Measurements from ENCODE around the gene WNK1. TPM values are rescaled to one million over a fixed set of nuclear protein-coding genes. Genes with fewer than 3 reads are reported as not detected.

WNK1 gene
- total RNA-seq, 1 experiment from 2014 or later: 117 TPM

- H3K18ac ChIP-seq (ENCODE audit: insufficient read length, low read depth, low read length): no peak overlapping the region
- no peak overlapping the region for H3K14ac ChIP-seq (ENCODE audit: insufficient read depth, low read length)
- H3K4me1 ChIP-seq (ENCODE audit: insufficient read depth, low read length): no peaks in the 10 kb centered on the region
- no peaks in the 10 kb centered on the region for H3K79me2 ChIP-seq (ENCODE audit: insufficient read depth, low read length)
- Mint-ChIP-seq H3K4me3 (no peak overlapping the region), H3K4me1 (no peaks in the 10 kb centered on the region), H3K9me3 (no peaks in the 10 kb centered on the region), H3K27ac (no peak overlapping the region), H3K36me3 (ENCODE audit: insufficient read depth in 1 of 3, low read depth in 3 of 3) (peaks cover 0 to 13% (median 0%) of the 10 kb centered on the region in 3 experiments; a peak in 5 of 7 replicates), H3K27me3 (ENCODE audit: low read depth) (no peaks in the 10 kb centered on the region)
- H2AFZ ChIP-seq (ENCODE audit: low read length): no peak overlapping the region
- H2BK5ac ChIP-seq (ENCODE audit: insufficient read length, low read length): no peak overlapping the region
- H2AK5ac ChIP-seq (ENCODE audit: insufficient read length, low read length): no peak overlapping the region
- no peak overlapping the region for H2BK20ac ChIP-seq (ENCODE audit: low read depth, low read length, poor library complexity, severe bottlenecking)
- H3K9me3 ChIP-seq (ENCODE audit: control insufficient read depth, low read depth, low read length): no peaks in the 10 kb centered on the region
- H4K20me1 ChIP-seq (ENCODE audit: control insufficient read depth, insufficient read depth, insufficient read length): no peaks in the 10 kb centered on the region
- H2BK15ac ChIP-seq (ENCODE audit: low read depth, low read length): no peak overlapping the region
- no peak overlapping the region for H3K23ac ChIP-seq (ENCODE audit: insufficient read length, low read depth, low read length)
- no peak overlapping the region for H2BK120ac ChIP-seq (ENCODE audit: low read depth, low read length, poor library complexity, severe bottlenecking)
- H4K8ac ChIP-seq (replicated peaks; ENCODE audit: insufficient read length, low read depth, low read length): no peak overlapping the region
- H2BK12ac ChIP-seq (ENCODE audit: insufficient read length, low read depth, low read length): no peak overlapping the region
- DNase-seq: no peak
- H4K91ac ChIP-seq (ENCODE audit: insufficient read length, low read depth, low read length): no peak overlapping the region
- H3K4ac ChIP-seq (ENCODE audit: low read depth, low read length): no peak overlapping the region
- H3K56ac ChIP-seq (ENCODE audit: insufficient read length, low read depth, low read length): no peak overlapping the region
- H3K27ac ChIP-seq (ENCODE audit: insufficient read length, low read depth, low read length): no peak overlapping the region
- no peaks in the 10 kb centered on the region for H3K23me2 ChIP-seq (ENCODE audit: insufficient read length, low read depth, low read length, poor library complexity, severe bottlenecking)
- peaks cover 2% of the 10 kb centered on the region for H3K79me1 ChIP-seq (ENCODE audit: insufficient read depth, low read depth, low read length, poor library complexity, severe bottlenecking)
- no peak overlapping the region for H3T11ph ChIP-seq (ENCODE audit: low read length)
- no peak overlapping the region for H3K4me2 ChIP-seq (ENCODE audit: insufficient read depth, insufficient read length, low read length)
- TF ChIP-seq, protein P1, sequence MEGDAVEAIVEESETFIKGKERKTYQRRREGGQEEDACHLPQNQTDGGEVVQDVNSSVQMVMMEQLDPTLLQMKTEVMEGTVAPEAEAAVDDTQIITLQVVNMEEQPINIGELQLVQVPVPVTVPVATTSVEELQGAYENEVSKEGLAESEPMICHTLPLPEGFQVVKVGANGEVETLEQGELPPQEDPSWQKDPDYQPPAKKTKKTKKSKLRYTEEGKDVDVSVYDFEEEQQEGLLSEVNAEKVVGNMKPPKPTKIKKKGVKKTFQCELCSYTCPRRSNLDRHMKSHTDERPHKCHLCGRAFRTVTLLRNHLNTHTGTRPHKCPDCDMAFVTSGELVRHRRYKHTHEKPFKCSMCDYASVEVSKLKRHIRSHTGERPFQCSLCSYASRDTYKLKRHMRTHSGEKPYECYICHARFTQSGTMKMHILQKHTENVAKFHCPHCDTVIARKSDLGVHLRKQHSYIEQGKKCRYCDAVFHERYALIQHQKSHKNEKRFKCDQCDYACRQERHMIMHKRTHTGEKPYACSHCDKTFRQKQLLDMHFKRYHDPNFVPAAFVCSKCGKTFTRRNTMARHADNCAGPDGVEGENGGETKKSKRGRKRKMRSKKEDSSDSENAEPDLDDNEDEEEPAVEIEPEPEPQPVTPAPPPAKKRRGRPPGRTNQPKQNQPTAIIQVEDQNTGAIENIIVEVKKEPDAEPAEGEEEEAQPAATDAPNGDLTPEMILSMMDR (conservative IDR thresholded peaks at IDR 0.05): no peak
- H4K5ac ChIP-seq (ENCODE audit: insufficient read length, low read depth, low read length): no peak overlapping the region
- no peaks in the 10 kb centered on the region for H3K27me3 ChIP-seq (ENCODE audit: insufficient read depth, low read length)
- no peak overlapping the region for H3K9ac ChIP-seq (ENCODE audit: extremely low read depth, insufficient read length, low read length)
- WGBS (ENCODE audit: extremely low coverage, insufficient read length, low lambda C conversion rate): no CpG with 5 or more reads among the region's 6 CpGs
Measured at GRCh38 chr12:836952-837351, 84.6 kb downstream of the WNK1 start.

Measured in H9 (cell line).